Panc1 (cell line): ENCODE results near the gene SLC20A1. TPM values are rescaled to one million over a fixed set of nuclear protein-coding genes. Genes with fewer than 3 reads are reported as not detected.

ENCODE experiments used
- total RNA-seq: library from RNA; stranded (reverse); gene quantifications from one replicate; pipeline ENCODE4 v1.2.1, GENCODE V29; 2021; ENCODE audit not compliant: unreplicated experiment

Gene SLC20A1
- total RNA-seq, 1 experiment from 2014 or later, result 72.0 TPM

Other genes with a start within 250 kb of the SLC20A1 start
- 20.9 TPM for gene RGPD8, start 212.3 kb upstream of the SLC20A1 start, total RNA-seq
- gene TTL, start 163.8 kb upstream of the SLC20A1 start, total RNA-seq, result 81.5 TPM
- gene POLR1B, start 103.5 kb upstream of the SLC20A1 start, total RNA-seq, result 35.4 TPM
- 46.7 TPM for gene CHCHD5, start 61.3 kb upstream of the SLC20A1 start, total RNA-seq
- not detected for gene NT5DC4, start 75.1 kb downstream of the SLC20A1 start, total RNA-seq
- gene CKAP2L, start 118.7 kb downstream of the SLC20A1 start, total RNA-seq, result 27.0 TPM
- not detected for gene IL1A, start 138.6 kb downstream of the SLC20A1 start, total RNA-seq
- gene IL1B, start 190.8 kb downstream of the SLC20A1 start, total RNA-seq, result not detected